Measurements from ENCODE around the gene NUP85.

DNA sequence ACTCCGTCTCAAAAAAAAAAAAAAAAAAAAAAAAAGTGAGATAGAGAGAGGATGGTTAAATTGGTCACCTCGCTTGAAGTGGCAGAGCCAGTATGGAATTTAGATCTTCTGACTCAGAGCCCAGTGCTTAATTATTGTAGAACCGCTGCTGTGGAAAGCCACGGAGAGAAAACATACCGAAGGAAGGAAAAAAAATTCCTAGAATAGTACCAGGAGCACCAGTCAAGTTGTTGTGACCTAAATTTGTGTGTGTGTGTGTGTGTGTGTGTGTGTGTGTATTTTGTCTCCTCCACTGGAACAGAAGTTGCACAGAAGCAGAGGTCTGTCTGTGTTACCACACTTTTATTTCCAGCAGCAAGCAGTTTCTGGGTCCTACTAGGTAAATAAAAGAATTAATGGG lies 10.6 kb upstream of the NUP85 start:
- TF ChIP-seq, protein P1, sequence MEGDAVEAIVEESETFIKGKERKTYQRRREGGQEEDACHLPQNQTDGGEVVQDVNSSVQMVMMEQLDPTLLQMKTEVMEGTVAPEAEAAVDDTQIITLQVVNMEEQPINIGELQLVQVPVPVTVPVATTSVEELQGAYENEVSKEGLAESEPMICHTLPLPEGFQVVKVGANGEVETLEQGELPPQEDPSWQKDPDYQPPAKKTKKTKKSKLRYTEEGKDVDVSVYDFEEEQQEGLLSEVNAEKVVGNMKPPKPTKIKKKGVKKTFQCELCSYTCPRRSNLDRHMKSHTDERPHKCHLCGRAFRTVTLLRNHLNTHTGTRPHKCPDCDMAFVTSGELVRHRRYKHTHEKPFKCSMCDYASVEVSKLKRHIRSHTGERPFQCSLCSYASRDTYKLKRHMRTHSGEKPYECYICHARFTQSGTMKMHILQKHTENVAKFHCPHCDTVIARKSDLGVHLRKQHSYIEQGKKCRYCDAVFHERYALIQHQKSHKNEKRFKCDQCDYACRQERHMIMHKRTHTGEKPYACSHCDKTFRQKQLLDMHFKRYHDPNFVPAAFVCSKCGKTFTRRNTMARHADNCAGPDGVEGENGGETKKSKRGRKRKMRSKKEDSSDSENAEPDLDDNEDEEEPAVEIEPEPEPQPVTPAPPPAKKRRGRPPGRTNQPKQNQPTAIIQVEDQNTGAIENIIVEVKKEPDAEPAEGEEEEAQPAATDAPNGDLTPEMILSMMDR (IDR thresholded peaks at IDR 0.05) = no peak
- no peak for TF ChIP-seq POLR2A (IDR thresholded peaks at IDR 0.05)

Data from body of pancreas (tissue), 4 donors.